ENCODE results near the gene UBQLNL.

GRCh38 chr11:5557751-5558150, 41.3 kb upstream of the UBQLNL start:
- TF ChIP-seq CTCF (optimal IDR thresholded peaks at IDR 0.05 in 1 of 3, IDR thresholded peaks at IDR 0.05 in 1 of 3, conservative IDR thresholded peaks at IDR 0.05 in 1 of 3; ENCODE audit: extremely low read depth in 1 of 3, insufficient read depth in 2 of 3, low read length in 3 of 3) (no peak), EZH2 (IDR thresholded peaks at IDR 0.05; ENCODE audit: low read length) (no peak)

All from keratinocyte (primary cell).